Measurements from ENCODE around the gene WAPL. TPM values are rescaled to one million over a fixed set of nuclear protein-coding genes. Genes with fewer than 3 reads are reported as not detected.

Gene WAPL
- total and polyA plus RNA-seq, 2 of the 4 experiments (the other 2 are of a cell fraction): 11.5 to 31.7 TPM

GRCh38 chr10:86434656-86435055, 86.9 kb downstream of the WAPL start:
- POLR2A ChIA-PET (ENCODE audit: unreplicated experiment): no interaction called here
- H3K4me3 ChIP-seq (ENCODE audit: insufficient read depth, low read depth, low read length): no peak overlapping the region
- in situ Hi-C loops (cut with MboI; ENCODE audit: low sequenced_read_pairs): no loop called here

More at GRCh38 chr10:86434656-86435055, 86.9 kb downstream of the WAPL start:
- no TSS peak for BruUV-seq (replicated peaks)
- no peak overlapping the region for H3K9ac ChIP-seq (ENCODE audit: low read depth, low read length)
- H2AK5ac ChIP-seq (ENCODE audit: low read depth, low read length): no peak overlapping the region
- no CpG with 5 or more reads among the region's 1 CpG for WGBS, 2 experiments (ENCODE audit: extremely low coverage in 2 of 2, insufficient read length in 1 of 2)
- H3K23ac ChIP-seq (ENCODE audit: low read depth, low read length): no peak overlapping the region
- H2BK120ac ChIP-seq (ENCODE audit: low read depth, low read length): no peak overlapping the region
- no peak overlapping the region for H2AFZ ChIP-seq (replicated peaks; ENCODE audit: low read length, poor library complexity)
- CTCF ChIA-PET: no interaction called here
- no peak overlapping the region for H3K27ac ChIP-seq (ENCODE audit: insufficient read depth, low read length)
- no peak overlapping the region for H4K5ac ChIP-seq (ENCODE audit: low read depth, low read length)
- H3K36me3 ChIP-seq (ENCODE audit: control insufficient read depth, insufficient read depth, low read length): peaks cover 7% of the 10 kb centered on the region
- intact Hi-C loops (cut with micrococcal nuclease) (no loop called here), dilution Hi-C loops (cut with HindIII; ENCODE audit: low sequenced_read_pairs, unreplicated experiment) (no loop called here)
- H2BK5ac ChIP-seq (ENCODE audit: low read depth, low read length, poor library complexity, severe bottlenecking): no peak overlapping the region
- DNase-seq: no peak
- H2BK20ac ChIP-seq (ENCODE audit: low read depth, low read length): no peak overlapping the region
- H3K4ac ChIP-seq (ENCODE audit: low read depth, low read length): no peak overlapping the region
- peaks cover 1% of the 10 kb centered on the region; the same call in 1 of the 2 replicates for H3K4me1 ChIP-seq (ENCODE audit: control insufficient read depth, insufficient read depth, low read length)
- no peaks in the 10 kb centered on the region for H3K9me3 ChIP-seq (ENCODE audit: control insufficient read depth, insufficient read depth, low read length)
- peaks cover 0 to 8% of the 10 kb centered on the region in 2 experiments; a peak in 3 of 4 replicates for H3K79me1 ChIP-seq (ENCODE audit: low read depth in 1 of 2, low read length in 2 of 2)
- H3K14ac ChIP-seq (replicated peaks; ENCODE audit: low read depth, low read length): no peak overlapping the region
- H2BK15ac ChIP-seq (ENCODE audit: low read depth, low read length): no peak overlapping the region
- ATAC-seq (ENCODE audit: low read depth): no peak
- no peaks in the 10 kb centered on the region for H3K27me3 ChIP-seq (ENCODE audit: control insufficient read depth, insufficient read depth, low read length)
- TF ChIP-seq POLR2A (IDR thresholded peaks at IDR 0.05; ENCODE audit: low read depth, low read length) (no peak), FOS (IDR thresholded peaks at IDR 0.05; ENCODE audit: low read depth, low read length) (no peak)
- H3K4me2 ChIP-seq (ENCODE audit: low read depth, low read length): no peak overlapping the region
- peaks cover 2% of the 10 kb centered on the region for H3K9me1 ChIP-seq (ENCODE audit: insufficient read depth, low read length)
- no peak overlapping the region for H4K91ac ChIP-seq (ENCODE audit: insufficient read depth, low read depth, low read length)
- H3K18ac ChIP-seq (ENCODE audit: low read depth, low read length): no peak overlapping the region
- no peak overlapping the region for H3K56ac ChIP-seq (ENCODE audit: extremely low read depth, insufficient read depth, low read length)
- 0 out of 2 replicates have a peak, but pooled peaks cover 4% of the 10 kb centered on the region for H4K20me1 ChIP-seq (ENCODE audit: insufficient read depth, low read length)
- no peak overlapping the region for H4K8ac ChIP-seq (ENCODE audit: low read depth in 2 of 2, low read length in 2 of 2)
- H2AK9ac ChIP-seq (replicated peaks; ENCODE audit: low read depth, low read length, poor library complexity): no peak overlapping the region

Measured in IMR-90 (cell line).